GM10266 (cell line): Measurements from ENCODE around the gene HYAL3.
"Not testable (repeated sequence)": the region's sequence is repeated elsewhere in the genome, so short reads cannot be mapped to it uniquely, and the experiment has no call there.

Source experiments
- DNase-seq: peaks from one replicate; pipeline ENCODE4 v3.0.0; 2012; ENCODE audit errors: extremely low spot score
- TF ChIP-seq, protein P1 (sequence below): IDR thresholded peaks from 2 replicates; pipeline ENCODE4 v1.5.1; 2012; ENCODE audit warnings: mild to moderate bottlenecking, low read depth; ENCODE audit not compliant: control insufficient read depth, insufficient read depth; ENCODE audit errors: missing control alignments

HYAL3 gene

DNA sequence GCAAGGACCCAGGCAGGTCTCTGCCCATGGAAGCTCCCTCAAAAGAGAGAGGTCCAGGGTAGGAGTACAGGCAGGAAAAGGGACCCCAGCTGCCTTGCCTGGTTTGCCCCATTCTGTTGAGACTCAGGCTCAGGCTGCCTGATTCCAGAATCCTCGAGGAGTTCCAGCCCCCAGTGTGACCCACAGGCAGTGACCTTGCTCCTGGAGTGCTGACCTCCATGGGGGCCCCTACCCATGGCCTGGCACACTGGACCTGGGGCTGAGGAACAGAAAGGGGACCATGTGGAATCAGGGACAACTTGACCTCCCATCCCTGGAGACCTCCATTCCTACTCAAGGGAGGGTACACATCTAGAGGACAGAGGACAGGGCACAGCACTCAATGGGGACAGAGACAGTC lies 33.6 kb downstream of the HYAL3 start:
- TF ChIP-seq, protein P1, sequence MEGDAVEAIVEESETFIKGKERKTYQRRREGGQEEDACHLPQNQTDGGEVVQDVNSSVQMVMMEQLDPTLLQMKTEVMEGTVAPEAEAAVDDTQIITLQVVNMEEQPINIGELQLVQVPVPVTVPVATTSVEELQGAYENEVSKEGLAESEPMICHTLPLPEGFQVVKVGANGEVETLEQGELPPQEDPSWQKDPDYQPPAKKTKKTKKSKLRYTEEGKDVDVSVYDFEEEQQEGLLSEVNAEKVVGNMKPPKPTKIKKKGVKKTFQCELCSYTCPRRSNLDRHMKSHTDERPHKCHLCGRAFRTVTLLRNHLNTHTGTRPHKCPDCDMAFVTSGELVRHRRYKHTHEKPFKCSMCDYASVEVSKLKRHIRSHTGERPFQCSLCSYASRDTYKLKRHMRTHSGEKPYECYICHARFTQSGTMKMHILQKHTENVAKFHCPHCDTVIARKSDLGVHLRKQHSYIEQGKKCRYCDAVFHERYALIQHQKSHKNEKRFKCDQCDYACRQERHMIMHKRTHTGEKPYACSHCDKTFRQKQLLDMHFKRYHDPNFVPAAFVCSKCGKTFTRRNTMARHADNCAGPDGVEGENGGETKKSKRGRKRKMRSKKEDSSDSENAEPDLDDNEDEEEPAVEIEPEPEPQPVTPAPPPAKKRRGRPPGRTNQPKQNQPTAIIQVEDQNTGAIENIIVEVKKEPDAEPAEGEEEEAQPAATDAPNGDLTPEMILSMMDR, result no peak
- peak; percentile 24 for DNase-seq

DNA sequence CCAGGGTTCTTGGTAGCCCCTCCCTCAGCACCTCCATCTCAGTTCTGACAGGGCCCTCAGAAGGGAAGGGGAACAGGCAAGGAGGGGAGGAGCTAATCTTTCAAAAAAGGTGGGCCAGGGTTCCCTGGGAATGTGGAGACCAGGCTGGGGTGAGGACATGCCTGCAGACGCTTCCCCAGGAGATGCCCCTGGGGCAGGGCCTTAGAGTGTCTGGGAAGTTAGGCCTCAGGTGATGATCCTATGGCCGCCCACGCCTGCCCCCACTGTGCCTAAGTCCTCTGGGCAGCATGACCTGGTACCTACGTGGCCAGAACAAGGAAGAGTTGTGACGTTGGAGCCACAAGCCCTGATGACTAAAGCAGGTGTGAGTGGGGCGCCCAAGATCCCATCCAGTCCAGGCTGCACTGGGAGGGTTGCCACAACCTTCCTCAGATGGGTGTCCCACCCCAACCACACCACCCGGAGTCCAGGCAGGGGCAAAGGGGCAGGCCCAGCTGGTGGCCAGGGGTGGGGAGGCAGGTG lies 34.2 kb downstream of the HYAL3 start:
- TF ChIP-seq, protein P1, result no peak
- DNase-seq, result no peak

- DNase-seq, result no peak
- TF ChIP-seq, protein P1, result no peak
Observed at GRCh38 chr3:50264383-50264963, 34.7 kb downstream of the HYAL3 start.

GRCh38 chr3:50263478-50264382 lies 35.5 kb downstream of the HYAL3 start:
- no peak for DNase-seq
- TF ChIP-seq, protein P1, result no peak

DNA sequence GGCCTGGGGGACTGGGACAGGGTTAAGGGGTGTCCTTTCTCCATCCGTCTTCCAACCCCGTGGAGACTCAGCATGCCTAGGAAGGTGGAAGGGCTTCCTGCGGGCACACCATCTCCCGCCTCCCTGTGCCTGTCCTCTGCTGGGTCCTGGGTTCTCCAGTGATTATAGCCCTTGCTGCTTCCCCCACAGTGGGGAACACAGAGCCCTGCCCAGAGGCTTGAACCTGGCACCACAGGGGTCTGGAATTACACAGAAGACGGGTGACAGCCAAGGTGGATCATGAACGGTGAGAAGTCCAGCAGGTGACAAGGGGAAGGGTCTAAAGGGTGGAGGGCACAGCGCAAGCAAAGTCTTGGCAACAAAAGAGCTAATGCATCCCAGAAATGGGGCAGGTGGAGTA lies 36.4 kb downstream of the HYAL3 start:
- DNase-seq, result no peak
- TF ChIP-seq, protein P1, result no peak

DNA sequence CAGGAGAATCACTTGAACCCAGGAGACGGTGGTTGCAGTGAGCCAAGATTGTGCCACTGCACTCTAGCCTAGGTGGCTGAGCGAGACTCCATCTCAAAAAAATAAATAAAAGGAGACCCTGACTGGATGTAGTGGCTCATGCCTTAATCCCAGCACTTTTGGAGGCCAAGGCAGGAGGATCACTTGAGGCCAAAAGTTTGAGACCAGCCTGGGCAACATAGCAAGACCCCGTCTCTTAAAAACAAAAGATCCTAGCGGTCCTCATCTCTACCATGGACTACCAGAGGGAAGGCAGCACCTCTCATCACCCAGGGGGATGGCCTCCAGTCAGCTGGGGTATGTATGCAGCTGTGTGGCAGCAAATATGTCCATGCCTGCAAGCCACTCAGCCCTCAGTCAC lies 37.0 kb downstream of the HYAL3 start:
- not testable (repeated sequence) for DNase-seq

- DNase-seq, result peak; percentile 42
- TF ChIP-seq, protein P1, result no peak
Observed at GRCh38 chr3:50261505-50261904, 37.7 kb downstream of the HYAL3 start.
